ENCODE data around the gene PPP2R5D.
"Not testable (repeated sequence)": the region's sequence is repeated elsewhere in the genome, so short reads cannot be mapped to it uniquely, and the experiment has no call there.

PPP2R5D gene

GRCh38 chr6:43029120-43029519 is 44.8 kb downstream of the PPP2R5D start:
- no peak for ATAC-seq (replicated peaks; ENCODE audit: extremely low read depth, poor library complexity, severe bottlenecking)
- no peak for DNase-seq (ENCODE audit: low spot score in 2 of 2)
- Mint-ChIP-seq H3K9me3 (no peaks in the 10 kb centered on the region), H3K36me3 (ENCODE audit: insufficient read depth) (peaks cover 67% of the 10 kb centered on the region), H3K27me3 (no peaks in the 10 kb centered on the region), H3K27ac (ENCODE audit: low read depth) (no peak overlapping the region), H3K4me3 (no peak overlapping the region), H3K4me1 (peaks cover 17% of the 10 kb centered on the region)

- H3K27ac Mint-ChIP-seq (ENCODE audit: low read depth): no peak overlapping the region
- ATAC-seq (replicated peaks; ENCODE audit: extremely low read depth, poor library complexity, severe bottlenecking) (no peak), DNase-seq (ENCODE audit: low spot score in 2 of 2) (no peak)
- H3K27me3 Mint-ChIP-seq: no peaks in the 10 kb centered on the region
- H3K4me3 Mint-ChIP-seq: no peak overlapping the region
- H3K36me3 Mint-ChIP-seq (ENCODE audit: insufficient read depth): peaks cover 45% of the 10 kb centered on the region
- no peaks in the 10 kb centered on the region for H3K9me3 Mint-ChIP-seq
- H3K4me1 Mint-ChIP-seq: peaks cover 6% of the 10 kb centered on the region
Measured at GRCh38 chr6:43032326-43032725, 48.0 kb downstream of the PPP2R5D start.

GRCh38 chr6:43033496-43034189 is 49.3 kb downstream of the PPP2R5D start:
- Mint-ChIP-seq H3K4me1 (no peaks in the 10 kb centered on the region), H3K27ac (ENCODE audit: low read depth) (peak overlapping the region; percentile 54), H3K36me3 (ENCODE audit: insufficient read depth) (peaks cover 38% of the 10 kb centered on the region), H3K4me3 (no peak overlapping the region), H3K9me3 (no peaks in the 10 kb centered on the region), H3K27me3 (no peaks in the 10 kb centered on the region)
- no peak for ATAC-seq (replicated peaks; ENCODE audit: extremely low read depth, poor library complexity, severe bottlenecking)
- DNase-seq (ENCODE audit: low spot score in 2 of 2): no peak

- peaks cover 39% of the 10 kb centered on the region for H3K36me3 Mint-ChIP-seq (ENCODE audit: insufficient read depth)
- no peak overlapping the region for H3K4me3 Mint-ChIP-seq
- no peaks in the 10 kb centered on the region for H3K4me1 Mint-ChIP-seq
- no peaks in the 10 kb centered on the region for H3K27me3 Mint-ChIP-seq
- no peak for DNase-seq (ENCODE audit: low spot score in 2 of 2)
- no peaks in the 10 kb centered on the region for H3K9me3 Mint-ChIP-seq
- H3K27ac Mint-ChIP-seq (ENCODE audit: low read depth): no peak overlapping the region
- no peak for ATAC-seq (replicated peaks; ENCODE audit: extremely low read depth, poor library complexity, severe bottlenecking)
Measured at GRCh38 chr6:43034190-43034525, 49.8 kb downstream of the PPP2R5D start.

- no peak for ATAC-seq (replicated peaks; ENCODE audit: extremely low read depth, poor library complexity, severe bottlenecking)
Measured at GRCh38 chr6:43035495-43036194, 51.3 kb downstream of the PPP2R5D start.

GRCh38 chr6:43036712-43037111 is 52.3 kb downstream of the PPP2R5D start:
- H3K27ac Mint-ChIP-seq (ENCODE audit: low read depth): no peak overlapping the region
- no peaks in the 10 kb centered on the region for H3K4me1 Mint-ChIP-seq
- H3K36me3 Mint-ChIP-seq (ENCODE audit: insufficient read depth): peaks cover 22% of the 10 kb centered on the region
- DNase-seq (ENCODE audit: low spot score in 2 of 2) (no peak), ATAC-seq (replicated peaks; ENCODE audit: extremely low read depth, poor library complexity, severe bottlenecking) (no peak)
- no peaks in the 10 kb centered on the region for H3K27me3 Mint-ChIP-seq
- H3K4me3 Mint-ChIP-seq: no peak overlapping the region
- no peaks in the 10 kb centered on the region for H3K9me3 Mint-ChIP-seq

More at GRCh38 chr6:43035495-43036194, 51.3 kb downstream of the PPP2R5D start:
- Mint-ChIP-seq H3K36me3 (ENCODE audit: insufficient read depth) (peaks cover 29% of the 10 kb centered on the region), H3K4me3 (no peak overlapping the region), H3K9me3 (no peaks in the 10 kb centered on the region), H3K4me1 (no peaks in the 10 kb centered on the region), H3K27me3 (no peaks in the 10 kb centered on the region), H3K27ac (ENCODE audit: low read depth) (peak overlapping the region; percentile 23)
- no peak for DNase-seq (ENCODE audit: low spot score in 2 of 2)

GRCh38 chr6:43037197-43037596 is 52.8 kb downstream of the PPP2R5D start:
- H3K4me3 Mint-ChIP-seq: no peak overlapping the region
- ATAC-seq (replicated peaks; ENCODE audit: extremely low read depth, poor library complexity, severe bottlenecking) (no peak), DNase-seq (ENCODE audit: low spot score in 2 of 2) (no peak)
- no peak overlapping the region for H3K27ac Mint-ChIP-seq (ENCODE audit: low read depth)
- peaks cover 18% of the 10 kb centered on the region for H3K36me3 Mint-ChIP-seq (ENCODE audit: insufficient read depth)
- no peaks in the 10 kb centered on the region for H3K4me1 Mint-ChIP-seq
- H3K9me3 Mint-ChIP-seq: no peaks in the 10 kb centered on the region
- H3K27me3 Mint-ChIP-seq: no peaks in the 10 kb centered on the region

GRCh38 chr6:43037706-43038105 is 53.3 kb downstream of the PPP2R5D start:
- H3K27me3 Mint-ChIP-seq: no peaks in the 10 kb centered on the region
- no peaks in the 10 kb centered on the region for H3K4me1 Mint-ChIP-seq
- no peak overlapping the region for H3K27ac Mint-ChIP-seq (ENCODE audit: low read depth)
- H3K36me3 Mint-ChIP-seq (ENCODE audit: insufficient read depth): peaks cover 18% of the 10 kb centered on the region
- DNase-seq (ENCODE audit: low spot score in 2 of 2): no peak
- no peak for ATAC-seq (replicated peaks; ENCODE audit: extremely low read depth, poor library complexity, severe bottlenecking)
- H3K4me3 Mint-ChIP-seq: no peak overlapping the region
- H3K9me3 Mint-ChIP-seq: no peaks in the 10 kb centered on the region

- DNase-seq (ENCODE audit: low spot score in 2 of 2) (no peak), ATAC-seq (replicated peaks; ENCODE audit: extremely low read depth, poor library complexity, severe bottlenecking) (no peak)
- Mint-ChIP-seq H3K27me3 (no peaks in the 10 kb centered on the region), H3K27ac (ENCODE audit: low read depth) (peak overlapping the region; percentile 6), H3K36me3 (ENCODE audit: insufficient read depth) (peaks cover 22% of the 10 kb centered on the region), H3K4me1 (no peaks in the 10 kb centered on the region), H3K9me3 (no peaks in the 10 kb centered on the region), H3K4me3 (no peak overlapping the region)
Measured at GRCh38 chr6:43038727-43039126, 54.4 kb downstream of the PPP2R5D start.

- Mint-ChIP-seq H3K27ac (ENCODE audit: low read depth) (peak overlapping the region; percentile 56), H3K4me3 (no peak overlapping the region), H3K36me3 (ENCODE audit: insufficient read depth) (peaks cover 17% of the 10 kb centered on the region), H3K9me3 (no peaks in the 10 kb centered on the region), H3K4me1 (no peaks in the 10 kb centered on the region), H3K27me3 (no peaks in the 10 kb centered on the region)
- ATAC-seq (replicated peaks; ENCODE audit: extremely low read depth, poor library complexity, severe bottlenecking) (no peak), DNase-seq (ENCODE audit: low spot score in 2 of 2) (no peak)
Measured at GRCh38 chr6:43040542-43041257, 56.3 kb downstream of the PPP2R5D start.

GRCh38 chr6:43041475-43041874 is 57.1 kb downstream of the PPP2R5D start:
- not testable (repeated sequence) for H3K4me1 Mint-ChIP-seq; H3K27me3 Mint-ChIP-seq; ATAC-seq (replicated peaks; ENCODE audit: extremely low read depth, poor library complexity, severe bottlenecking); H3K4me3 Mint-ChIP-seq; DNase-seq (ENCODE audit: low spot score in 2 of 2); H3K9me3 Mint-ChIP-seq
- Mint-ChIP-seq H3K27ac (ENCODE audit: low read depth) (peak overlapping the region; percentile 72), H3K36me3 (ENCODE audit: insufficient read depth) (peaks cover 17% of the 10 kb centered on the region)

- no peak for DNase-seq (ENCODE audit: low spot score in 2 of 2)
- Mint-ChIP-seq H3K27me3 (no peaks in the 10 kb centered on the region), H3K27ac (ENCODE audit: low read depth) (no peak overlapping the region), H3K4me1 (no peaks in the 10 kb centered on the region), H3K4me3 (no peak overlapping the region), H3K9me3 (no peaks in the 10 kb centered on the region), H3K36me3 (ENCODE audit: insufficient read depth) (peaks cover 18% of the 10 kb centered on the region)
- ATAC-seq (replicated peaks; ENCODE audit: extremely low read depth, poor library complexity, severe bottlenecking): no peak
Measured at GRCh38 chr6:43043310-43043709, 58.9 kb downstream of the PPP2R5D start.

All from central memory CD8-positive, alpha-beta T cell (primary cell).